OCI-LY7 (cell line): ENCODE data around the gene MTFMT. TPM values are rescaled to one million over a fixed set of nuclear protein-coding genes. Genes with fewer than 3 reads are reported as not detected.

Experiments used
- BruUV-seq: library from RNA; stranded (reverse); fragments of 400-500 nt; replicated peaks from 2 replicates; lab custom pipeline; 2021; lab: Mats Ljungman, UMichigan
- CTCF ChIA-PET: fragments of 300-600 bp; sonication (Branson Sonifier 250); formaldehyde crosslinking; loops from one replicate; lab custom pipeline; 2022; ENCODE audit warnings: antibody characterized with exemption; ENCODE audit not compliant: unreplicated experiment; lab: Charles Lee
- POLR2A ChIA-PET: fragments of 300-600 bp; sonication (Branson Sonifier 250); formaldehyde crosslinking; loops from one replicate; lab custom pipeline; 2022; ENCODE audit warnings: antibody characterized with exemption; lab: Charles Lee
- DNase-seq: peaks from one replicate; pipeline ENCODE4 v3.0.0-alpha.2; 2015; ENCODE audit warnings: low spot score
- H2AFZ ChIP-seq: fragments of 200-600 bp; sonication (generic), shearing (Covaris generic); 2 replicates; pipeline ENCODE4 v1.6.1; 2014; ENCODE audit warnings: mild to moderate bottlenecking, antibody characterized with exemption, low read length, moderate library complexity
- H3K27ac ChIP-seq: fragments of 200-600 bp; sonication (generic); 2 replicates; pipeline ENCODE4 v1.5.1; 2014; ENCODE audit warnings: mixed run types, low read depth, mild to moderate bottlenecking, moderate library complexity, low read length, inconsistent platforms; ENCODE audit not compliant: poor library complexity, severe bottlenecking
- H3K36me3 ChIP-seq: fragments of 200-600 bp; sonication (generic); 2 replicates; pipeline ENCODE4 v1.6.1; 2014; ENCODE audit warnings: mild to moderate bottlenecking, antibody characterized with exemption, low read length, moderate library complexity, mixed read lengths; ENCODE audit not compliant: insufficient read depth
- H3K4me1 ChIP-seq: fragments of 200-600 bp; sonication (generic); 2 replicates; pipeline ENCODE4 v1.5.1; 2014; ENCODE audit warnings: mild to moderate bottlenecking, low read length; ENCODE audit not compliant: insufficient read depth, poor library complexity, severe bottlenecking
- H3K4me2 ChIP-seq: fragments of 200-600 bp; sonication (generic); 2 replicates; pipeline ENCODE4 v1.6.1; 2014; ENCODE audit warnings: mild to moderate bottlenecking, low read length
- H3K4me3 ChIP-seq: fragments of 200-600 bp; sonication (generic); 2 replicates; pipeline ENCODE4 v1.5.1; 2014; ENCODE audit warnings: mild to moderate bottlenecking, low read depth, low read length; ENCODE audit not compliant: poor library complexity, severe bottlenecking
- H3K79me2 ChIP-seq: fragments of 200-600 bp; sonication (generic); 2 replicates; pipeline ENCODE4 v1.6.1; 2016; ENCODE audit warnings: low read depth, mild to moderate bottlenecking, low read length, moderate library complexity, mixed read lengths; ENCODE audit not compliant: insufficient read depth
- H3K9me2 ChIP-seq: fragments of 200-600 bp; sonication (generic); 2 replicates; pipeline ENCODE4 v1.6.1; 2016; ENCODE audit warnings: mild to moderate bottlenecking, low read length, mixed read lengths; ENCODE audit not compliant: insufficient read depth
- H3K9me3 ChIP-seq: fragments of 200-600 bp; sonication (generic); 2 replicates; pipeline ENCODE4 v1.6.1; 2014; ENCODE audit warnings: mild to moderate bottlenecking, mixed run types, low read length, mixed read lengths
- H4K20me1 ChIP-seq: fragments of 200-600 bp; sonication (generic); 2 replicates; pipeline ENCODE4 v1.6.1; 2014; ENCODE audit warnings: mild to moderate bottlenecking, antibody characterized with exemption, low read length, moderate library complexity, mixed read lengths; ENCODE audit not compliant: insufficient read depth
- CTCF ChIP-seq: fragments of 200-600 bp; sonication (generic); conservative IDR thresholded peaks from 2 replicates; pipeline ENCODE4 v1.5.1; 2014; ENCODE audit warnings: mild to moderate bottlenecking, antibody characterized with exemption, low read length, moderate library complexity, mixed read lengths
- EZH2phosphoT487 ChIP-seq: fragments of 200-600 bp; sonication (generic); IDR thresholded peaks from 2 replicates; pipeline ENCODE4 v1.6.1; 2018; ENCODE audit warnings: low read depth, borderline replicate concordance, mild to moderate bottlenecking, mixed run types, antibody characterized with exemption, low read length, moderate library complexity, mixed read lengths
- intact Hi-C: fragments of 100-400 bp; cut with micrococcal nuclease; formaldehyde crosslinking; loops from one replicate; pipeline ENCODE4 v1.10.0; 2022; ENCODE audit not compliant: unreplicated experiment
- total RNA-seq, 2 experiments: library from RNA; depleted of rRNA in 1 of 2; stranded (reverse); fragments of >200 nt in 1 of 2; shearing (Covaris generic) in 1 of 2; gene quantifications; 2 replicates each; pipeline ENCODE4 v1.2.3, GENCODE V29; 2014 to 2022

The MTFMT gene
- total RNA-seq, 2 experiments from 2014 or later: 9.7 to 19.0 TPM

GRCh38 chr15:64989416-64990167 lies 39.8 kb downstream of the MTFMT start, which contains the start of gene SPG21:
SPG21 (minus strand) TSS chr15:64989914; CDS start chr15:64983569, 6,345 bp downstream.
- H3K4me1 ChIP-seq: peaks cover 38% of the 10 kb centered on the region
- peaks cover 16% of the 10 kb centered on the region; the same call in 1 of the 2 replicates for H3K36me3 ChIP-seq
- H3K4me2 ChIP-seq: peak within 1 kb of the TSS; percentile 70
- peaks cover 33% of the 10 kb centered on the region; the same call in 1 of the 2 replicates for H3K79me2 ChIP-seq
- ChIA-PET POLR2A (interaction anchor here (0.5 kb wide), 1 partner anchor 196 kb away, joined by 3 read pairs; the partner anchor contains the start of gene CLPX), CTCF (no interaction called here)
- H2AFZ ChIP-seq: peak within 1 kb of the TSS; percentile 79
- H3K9me3 ChIP-seq: no peaks in the 10 kb centered on the region
- H3K4me3 ChIP-seq: peak within 1 kb of the TSS; percentile 98
- peak within 1 kb of the TSS; percentile 61 for H3K27ac ChIP-seq
- DNase-seq: peak; percentile 94
- BruUV-seq: no TSS peak
- no peak for TF ChIP-seq CTCF
- TF ChIP-seq EZH2phosphoT487: no peak
- H3K9me2 ChIP-seq: no peaks in the 10 kb centered on the region
- intact Hi-C loops: loop anchor here (2.0 kb wide), 1 partner anchor 307 kb away; the partner anchor contains the start of gene RNU5A-1
- H4K20me1 ChIP-seq: no peaks in the 10 kb centered on the region

DNA sequence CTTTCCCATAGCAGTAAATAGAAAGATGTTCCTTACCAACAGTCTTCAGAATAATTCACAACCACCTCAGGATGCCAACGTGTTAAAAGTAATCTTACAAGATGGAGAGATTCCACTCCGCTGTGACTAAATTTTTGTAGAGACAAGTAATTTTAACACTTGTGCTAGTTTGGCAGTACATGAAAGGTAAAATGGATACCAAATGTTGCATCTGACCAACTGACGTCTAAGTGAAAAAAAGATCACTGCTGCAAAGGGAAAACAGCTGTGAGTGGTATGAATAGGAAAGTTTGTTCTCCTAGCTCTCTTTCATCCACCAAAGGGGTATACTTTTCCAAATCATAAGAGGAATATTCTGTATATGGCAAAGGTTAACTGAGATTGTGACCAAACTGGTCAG lies 42.3 kb downstream of the MTFMT start:
- Histone ChIP-seq H3K4me2 (peak overlapping the region; percentile 36), H4K20me1 (no peaks in the 10 kb centered on the region), H3K79me2 (peaks cover 33% of the 10 kb centered on the region; the same call in 1 of the 2 replicates), H2AFZ (no peak overlapping the region), H3K4me1 (peaks cover 43% of the 10 kb centered on the region), H3K4me3 (no peak overlapping the region), H3K27ac (no peak overlapping the region), H3K9me2 (no peaks in the 10 kb centered on the region), H3K36me3 (peaks cover 25% of the 10 kb centered on the region; the same call in 1 of the 2 replicates), H3K9me3 (no peaks in the 10 kb centered on the region)
- no peak for DNase-seq
- ChIA-PET CTCF (no interaction called here), POLR2A (interaction anchor here (0.6 to 1.1 kb wide), 6 partner anchors 9 to 34 kb away, joined by 3 to 6 read pairs (median 3); no protein-coding TSS in a partner anchor)
- intact Hi-C loops: no loop called here
- BruUV-seq: TSS peak; percentile 39
- no peak for TF ChIP-seq CTCF
- no peak for TF ChIP-seq EZH2phosphoT487
